H9 (cell line): Measurements from ENCODE around the gene RERE. TPM values are rescaled to one million over a fixed set of nuclear protein-coding genes. Genes with fewer than 3 reads are reported as not detected.

Source experiments
- DNase-seq: peaks from one replicate; pipeline ENCODE4 v3.0.0-alpha.2; 2017
- H2AFZ ChIP-seq: one replicate; pipeline ENCODE4 v1.6.1; 2013; ENCODE audit warnings: mild to moderate bottlenecking, low read length, control low read depth, moderate library complexity
- H2AK5ac ChIP-seq: 2 replicates; pipeline ENCODE4 v1.6.1; 2013; ENCODE audit warnings: low read length, control low read depth, mixed read lengths; ENCODE audit not compliant: insufficient read length
- H2BK120ac ChIP-seq: one replicate; pipeline ENCODE4 v1.6.1; 2013; ENCODE audit warnings: low read depth, mild to moderate bottlenecking, low read length, control low read depth, inconsistent platforms; ENCODE audit not compliant: poor library complexity, severe bottlenecking
- H2BK12ac ChIP-seq: 2 replicates; pipeline ENCODE4 v1.6.1; 2013; ENCODE audit warnings: low read length, control low read depth, mixed read lengths, low read depth; ENCODE audit not compliant: insufficient read length
- H2BK15ac ChIP-seq: 2 replicates; pipeline ENCODE4 v1.6.1; 2013; ENCODE audit warnings: low read depth, low read length, control low read depth
- H2BK20ac ChIP-seq: one replicate; pipeline ENCODE4 v1.6.1; 2013; ENCODE audit warnings: low read depth, mild to moderate bottlenecking, low read length, control low read depth, inconsistent platforms; ENCODE audit not compliant: poor library complexity, severe bottlenecking
- H2BK5ac ChIP-seq: 2 replicates; pipeline ENCODE4 v1.6.1; 2013; ENCODE audit warnings: low read length, control low read depth, mixed read lengths; ENCODE audit not compliant: insufficient read length
- H3K14ac ChIP-seq: 2 replicates; pipeline ENCODE4 v1.6.1; 2013; ENCODE audit warnings: low read length, control low read depth; ENCODE audit not compliant: insufficient read depth
- H3K18ac ChIP-seq: 2 replicates; pipeline ENCODE4 v1.6.1; 2013; ENCODE audit warnings: low read depth, mild to moderate bottlenecking, mixed read lengths, low read length, control low read depth; ENCODE audit not compliant: insufficient read length
- H3K23ac ChIP-seq: 2 replicates; pipeline ENCODE4 v1.6.1; 2013; ENCODE audit warnings: low read length, control low read depth, mixed read lengths, low read depth; ENCODE audit not compliant: insufficient read length
- H3K23me2 ChIP-seq: 2 replicates; pipeline ENCODE4 v1.6.1; 2013; ENCODE audit warnings: low read depth, mild to moderate bottlenecking, mixed read lengths, low read length, control low read depth; ENCODE audit not compliant: insufficient read length, poor library complexity, severe bottlenecking
- H3K27ac ChIP-seq: 2 replicates; pipeline ENCODE4 v1.5.1; 2013; ENCODE audit warnings: low read length, control low read depth, mixed read lengths, low read depth; ENCODE audit not compliant: insufficient read length
- H3K27me3 ChIP-seq: 2 replicates; pipeline ENCODE4 v1.6.1; 2013; ENCODE audit warnings: low read length, control low read depth, inconsistent platforms; ENCODE audit not compliant: insufficient read depth
- H3K4ac ChIP-seq: 2 replicates; pipeline ENCODE4 v1.6.1; 2013; ENCODE audit warnings: low read depth, mild to moderate bottlenecking, control low read depth, inconsistent platforms, low read length, moderate library complexity
- H3K4me1 ChIP-seq: 2 replicates; pipeline ENCODE4 v1.6.1; 2013; ENCODE audit warnings: low read length, control low read depth, inconsistent platforms; ENCODE audit not compliant: insufficient read depth
- H3K4me2 ChIP-seq: 2 replicates; pipeline ENCODE4 v1.6.1; 2013; ENCODE audit warnings: low read length, control low read depth, mixed read lengths; ENCODE audit not compliant: insufficient read length, insufficient read depth
- H3K56ac ChIP-seq: 2 replicates; pipeline ENCODE4 v1.6.1; 2013; ENCODE audit warnings: low read depth, mild to moderate bottlenecking, mixed read lengths, low read length, control low read depth; ENCODE audit not compliant: insufficient read length
- H3K79me1 ChIP-seq: 2 replicates; pipeline ENCODE4 v1.6.1; 2013; ENCODE audit warnings: low read depth, mild to moderate bottlenecking, moderate library complexity, low read length, control low read depth, inconsistent platforms; ENCODE audit not compliant: insufficient read depth, poor library complexity, severe bottlenecking
- H3K79me2 ChIP-seq: 2 replicates; pipeline ENCODE4 v1.6.1; 2013; ENCODE audit warnings: low read length, control low read depth, inconsistent platforms; ENCODE audit not compliant: insufficient read depth
- H3K9ac ChIP-seq: 2 replicates; pipeline ENCODE4 v1.6.1; 2013; ENCODE audit warnings: low read length, control low read depth, mixed read lengths; ENCODE audit not compliant: insufficient read length; ENCODE audit errors: extremely low read depth
- H3K9me3 ChIP-seq: one replicate; pipeline ENCODE4 v1.6.1; 2013; ENCODE audit warnings: low read depth, low read length, inconsistent platforms; ENCODE audit not compliant: control insufficient read depth
- H3T11ph ChIP-seq: one replicate; pipeline ENCODE4 v1.6.1; 2013; ENCODE audit warnings: mild to moderate bottlenecking, low read length, control low read depth, inconsistent platforms
- H4K20me1 ChIP-seq: one replicate; pipeline ENCODE4 v1.6.1; 2013; ENCODE audit not compliant: control insufficient read depth, insufficient read length, insufficient read depth
- H4K5ac ChIP-seq: 2 replicates; pipeline ENCODE4 v1.6.1; 2013; ENCODE audit warnings: low read depth, mild to moderate bottlenecking, mixed read lengths, low read length, control low read depth; ENCODE audit not compliant: insufficient read length
- H4K8ac ChIP-seq: replicated peaks from 2 replicates; pipeline ENCODE4 v1.6.1; 2013; ENCODE audit warnings: low read length, control low read depth, mixed read lengths, low read depth; ENCODE audit not compliant: insufficient read length
- H4K91ac ChIP-seq: 2 replicates; pipeline ENCODE4 v1.6.1; 2013; ENCODE audit warnings: low read depth, mild to moderate bottlenecking, moderate library complexity, mixed read lengths, low read length, control low read depth; ENCODE audit not compliant: insufficient read length
- H3K27ac Mint-ChIP-seq, 3 experiments: 2 replicates in 2 of 3; 3 replicates in 1 of 3; pipeline ENCODE4 v1.8.0; 2020 to 2021; ENCODE audit warnings: mixed read lengths in 3 of 3, mild to moderate bottlenecking in 1 of 3, moderate library complexity in 1 of 3
- H3K27me3 Mint-ChIP-seq: 2 replicates; pipeline ENCODE4 v1.8.0; 2021; ENCODE audit warnings: low read depth, mild to moderate bottlenecking, moderate library complexity, mixed read lengths
- H3K36me3 Mint-ChIP-seq, 3 experiments: 2 replicates in 2 of 3; 3 replicates in 1 of 3; pipeline ENCODE4 v1.8.0; 2020 to 2021; ENCODE audit warnings: low read depth in 3 of 3, mixed read lengths in 3 of 3; ENCODE audit not compliant: insufficient read depth in 1 of 3
- H3K4me1 Mint-ChIP-seq, 2 experiments: 2 replicates each; pipeline ENCODE4 v1.8.0; 2020; ENCODE audit warnings: mixed read lengths in 2 of 2
- H3K4me3 Mint-ChIP-seq, 2 experiments: 2 replicates in 1 of 2; 3 replicates in 1 of 2; pipeline ENCODE4 v1.8.0; 2020 to 2021; ENCODE audit warnings: mild to moderate bottlenecking in 2 of 2, mixed read lengths in 2 of 2, moderate library complexity in 1 of 2
- H3K9me3 Mint-ChIP-seq, 2 experiments: 2 replicates in 1 of 2; 3 replicates in 1 of 2; pipeline ENCODE4 v1.8.0; 2020; ENCODE audit warnings: mild to moderate bottlenecking in 2 of 2, mixed read lengths in 2 of 2, moderate library complexity in 1 of 2
- CTCF ChIP-seq: fragments of 200-600 bp; sonication (generic); conservative IDR thresholded peaks from 3 replicates; pipeline ENCODE4 v1.8.0; 2021; ENCODE audit warnings: antibody characterized with exemption, mild to moderate bottlenecking
- WGBS: extraction: QIAGEN DNeasy Blood & Tissue Kit; methylation state at CpG from one replicate; pipeline ENCODE4 v1.1.7; 2013; ENCODE audit warnings: missing lambda C conversion rate, low lambda C conversion rate, mixed read lengths; ENCODE audit not compliant: insufficient read length; ENCODE audit errors: extremely low coverage; 5-methylcytosine and 5-hydroxymethylcytosine counted together
- total RNA-seq: library from RNA; stranded (reverse); gene quantifications from 2 replicates; pipeline ENCODE4 v1.2.1, GENCODE V29; 2021

The RERE gene
- total RNA-seq, 1 experiment from 2014 or later = 103 TPM

- Histone ChIP-seq H3K4me1 (0 out of 2 replicates have a peak, but pooled peaks cover 2% of the 10 kb centered on the region), H3K79me2 (peaks cover 16% of the 10 kb centered on the region; the same call in 1 of the 2 replicates)
- WGBS = no CpG with 5 or more reads among the region's 1 CpG
These were observed 217.1 kb downstream of the RERE start for GRCh38 chr1:8600336-8600735.

More at GRCh38 chr1:8600336-8600735, 217.1 kb downstream of the RERE start:
- H3K27ac Mint-ChIP-seq = peak overlapping the region in 1 of 3 experiments; percentile 54; a peak in 3 of 7 replicates
- Histone ChIP-seq H3K9ac (no peak overlapping the region), H3K4me2 (no peak overlapping the region), H3K14ac (no peak overlapping the region), H2AFZ (no peak overlapping the region), H4K8ac (no peak overlapping the region), H3K79me1 (peaks cover 4% of the 10 kb centered on the region), H2BK120ac (no peak overlapping the region), H4K20me1 (no peaks in the 10 kb centered on the region), H3K27ac (no peak overlapping the region), H2BK15ac (no peak overlapping the region), H3K27me3 (no peaks in the 10 kb centered on the region), H3K23me2 (no peaks in the 10 kb centered on the region), H2AK5ac (no peak overlapping the region), H3K9me3 (no peaks in the 10 kb centered on the region), H3T11ph (no peak overlapping the region), H3K4ac (no peak overlapping the region), H3K18ac (no peak overlapping the region), H2BK20ac (no peak overlapping the region), H4K91ac (no peak overlapping the region), H2BK5ac (no peak overlapping the region), H4K5ac (no peak overlapping the region), H3K23ac (no peak overlapping the region), H2BK12ac (no peak overlapping the region), H3K56ac (no peak overlapping the region)
- H3K4me1 Mint-ChIP-seq = peaks cover 37 to 53% of the 10 kb centered on the region in 2 experiments
- H3K27me3 Mint-ChIP-seq = no peaks in the 10 kb centered on the region
- no peaks in the 10 kb centered on the region; a peak in 1 of 5 replicates for H3K9me3 Mint-ChIP-seq
- H3K36me3 Mint-ChIP-seq = peaks cover 8 to 12% (median 8%) of the 10 kb centered on the region in 3 experiments; a peak in 5 of 7 replicates
- H3K4me3 Mint-ChIP-seq = no peak overlapping the region
- no peak for TF ChIP-seq CTCF
- no peak for DNase-seq
